Jurkat, Clone E6-1 (cell line): ENCODE measurements around the gene NPS.

Experiments
- DNase-seq: peaks from one replicate; pipeline ENCODE4 v3.0.0-alpha.2; 2011; ENCODE audit warnings: low read depth, low spot score
- H3K4me3 ChIP-seq: 2 replicates; pipeline ENCODE4 v1.5.1; 2011; ENCODE audit warnings: mild to moderate bottlenecking, low read length, control low read depth, moderate library complexity

The NPS gene

GRCh38 chr10:127592586-127592985, 43.5 kb downstream of the NPS start:
- no peak overlapping the region for H3K4me3 ChIP-seq
- DNase-seq = no peak

GRCh38 chr10:127600479-127600878, 51.4 kb downstream of the NPS start:
- H3K4me3 ChIP-seq = no peak overlapping the region
- DNase-seq = no peak
